HCT116 (cell line): Measurements from ENCODE around the gene EFCAB7. TPM values are rescaled to one million over a fixed set of nuclear protein-coding genes. Genes with fewer than 3 reads are reported as not detected.
"Not testable (repeated sequence)": the region's sequence is repeated elsewhere in the genome, so short reads cannot be mapped to it uniquely, and the experiment has no call there.

Source experiments
- ATAC-seq: fragments of 200-7000 bp; cut with Tn5 transposase; 2 replicates; pipeline ENCODE4 v1.9.1; 2020; ENCODE audit warnings: mild to moderate bottlenecking, moderate library complexity
- BruUV-seq: library from RNA; stranded (reverse); fragments of 400-500 nt; replicated peaks from 2 replicates; lab custom pipeline; 2021; lab: Mats Ljungman, UMichigan
- CTCF ChIA-PET: fragments of 300-600 bp; sonication (Branson Sonifier 250); formaldehyde crosslinking; loops from one replicate; lab custom pipeline; 2021; ENCODE audit warnings: antibody characterized with exemption; lab: Charles Lee
- POLR2A ChIA-PET: fragments of 300-600, 350-600 bp; sonication (Branson Sonifier 250); formaldehyde crosslinking; loops from one replicate; lab custom pipeline; 2021; ENCODE audit warnings: antibody characterized with exemption; lab: Charles Lee
- RAD21 ChIA-PET, 2 experiments: fragments of 300-600 bp; sonication (Branson Sonifier 250); formaldehyde crosslinking; loops; one replicate each; lab custom pipeline; 2023; ENCODE audit warnings: low total read pairs in 2 of 2; ENCODE audit not compliant: uncharacterized antibody in 2 of 2, unreplicated experiment in 2 of 2, low non-redundant PET in 1 of 2; lab: Charles Lee
- DNase-seq: peaks from one replicate; pipeline ENCODE4 v3.0.0-alpha.2; 2010; ENCODE audit warnings: low read depth, low spot score
- H2AFZ ChIP-seq: fragments of 200-600 bp; shearing (Covaris generic), sonication (generic); 2 replicates; pipeline ENCODE4 v1.6.1; 2017; ENCODE audit warnings: low read depth, mixed run types, mixed read lengths, antibody characterized with exemption, low read length; ENCODE audit not compliant: poor library complexity, severe bottlenecking
- H3K27ac ChIP-seq: 2 replicates; pipeline ENCODE4 v1.5.1; 2012; ENCODE audit warnings: low read depth, low read length
- H3K27me3 ChIP-seq: fragments of 200-600 bp; sonication (generic); 2 replicates; pipeline ENCODE4 v1.6.1; 2016; ENCODE audit warnings: mixed run types, low read length, mixed read lengths; ENCODE audit not compliant: insufficient read depth
- H3K36me3 ChIP-seq, 2 experiments: fragments of 200-500 bp in 1 of 2; fragments of 200-600 bp in 1 of 2; sonication (Bioruptor generic) in 1 of 2; sonication (generic) in 1 of 2; 2 replicates each; pipeline versions ENCODE4 v1.5.1 to v1.6.1; 2014 to 2016; ENCODE audit warnings: low read length in 2 of 2, inconsistent platforms in 1 of 2, mixed read lengths in 1 of 2, mixed run types in 1 of 2; ENCODE audit not compliant: insufficient read depth in 2 of 2, control insufficient read depth in 1 of 2
- H3K4me1 ChIP-seq, 2 experiments: fragments of 200-600 bp in 1 of 2; sonication (generic) in 1 of 2; 2 replicates each; pipeline versions ENCODE4 v1.5.1 to v1.6.1; 2012 to 2017; ENCODE audit warnings: low read length in 2 of 2, inconsistent platforms in 1 of 2, mild to moderate bottlenecking in 1 of 2, mixed read lengths in 1 of 2, mixed run types in 1 of 2, moderate library complexity in 1 of 2; ENCODE audit not compliant: insufficient read depth in 2 of 2, control insufficient read depth in 1 of 2
- H3K4me2 ChIP-seq: fragments of 200-600 bp; sonication (generic); 2 replicates; pipeline ENCODE4 v1.6.1; 2017; ENCODE audit warnings: mixed run types, low read length, mixed read lengths
- H3K4me3 ChIP-seq, 2 experiments: fragments of 200-600 bp in 1 of 2; sonication (generic) in 1 of 2; replicated peaks in 1 of 2; 2 replicates each; pipeline ENCODE4 v1.5.1; 2011 to 2016; ENCODE audit warnings: low read length in 2 of 2, control low read depth in 1 of 2, low read depth in 1 of 2, mild to moderate bottlenecking in 1 of 2, mixed read lengths in 1 of 2, mixed run types in 1 of 2
- H3K79me2 ChIP-seq: fragments of 200-600 bp; sonication (generic); 2 replicates; pipeline ENCODE4 v1.6.1; 2017; ENCODE audit warnings: mild to moderate bottlenecking, mixed run types, low read length, moderate library complexity, mixed read lengths; ENCODE audit not compliant: insufficient read depth
- H3K9ac ChIP-seq: fragments of 200-600 bp; sonication (generic); 2 replicates; pipeline ENCODE4 v1.6.1; 2016; ENCODE audit warnings: low read length, mixed read lengths
- H3K9me2 ChIP-seq: fragments of 200-600 bp; sonication (generic), shearing (Covaris generic); 2 replicates; pipeline ENCODE4 v1.6.1; 2017; ENCODE audit warnings: mixed run types, mild to moderate bottlenecking, moderate library complexity; ENCODE audit not compliant: insufficient read depth
- H3K9me3 ChIP-seq, 2 experiments: fragments of 200-500 bp in 1 of 2; fragments of 200-600 bp in 1 of 2; sonication (Bioruptor generic) in 1 of 2; sonication (generic) in 1 of 2; 2 replicates each; pipeline ENCODE4 v1.6.1; 2014 to 2017; ENCODE audit warnings: low read length in 2 of 2, mixed read lengths in 2 of 2, inconsistent platforms in 1 of 2, low read depth in 1 of 2, mild to moderate bottlenecking in 1 of 2, mixed run types in 1 of 2, moderate library complexity in 1 of 2; ENCODE audit not compliant: control insufficient read depth in 1 of 2, insufficient read depth in 1 of 2
- H4K20me1 ChIP-seq: fragments of 200-600 bp; sonication (generic), shearing (Covaris generic); 2 replicates; pipeline ENCODE4 v1.6.1; 2017; ENCODE audit warnings: mixed run types, mild to moderate bottlenecking, moderate library complexity; ENCODE audit not compliant: insufficient read depth
- CBX3 ChIP-seq: IDR thresholded peaks from 2 replicates; pipeline ENCODE4 v1.6.1; 2012; ENCODE audit warnings: low read depth
- EGR1 ChIP-seq: IDR thresholded peaks from 2 replicates; pipeline ENCODE4 v1.6.1; 2012; ENCODE audit warnings: low read depth
- ELF1 ChIP-seq: IDR thresholded peaks from 2 replicates; pipeline ENCODE4 v1.6.1; 2012; ENCODE audit warnings: low read depth, borderline replicate concordance
- EZH2 ChIP-seq: fragments of 200-600 bp; sonication (generic); IDR thresholded peaks from 2 replicates; pipeline ENCODE4 v1.6.1; 2017; ENCODE audit warnings: antibody characterized with exemption, mixed run types
- POLR2A ChIP-seq: IDR thresholded peaks from 2 replicates; pipeline ENCODE4 v1.7.0; 2011; ENCODE audit warnings: borderline replicate concordance; ENCODE audit not compliant: insufficient read depth, insufficient read length; ENCODE audit errors: extremely low read depth
- RAD21 ChIP-seq: IDR thresholded peaks from 2 replicates; pipeline ENCODE4 v1.6.1; 2012; ENCODE audit warnings: low read depth, mild to moderate bottlenecking
- SIN3A ChIP-seq: IDR thresholded peaks from 2 replicates; pipeline ENCODE4 v1.6.1; 2012; ENCODE audit warnings: low read depth
- SP1 ChIP-seq: IDR thresholded peaks from 2 replicates; pipeline ENCODE4 v1.6.1; 2012; ENCODE audit warnings: low read depth
- SRF ChIP-seq: IDR thresholded peaks from 2 replicates; pipeline ENCODE4 v1.6.1; 2012; ENCODE audit warnings: low read depth
- TCF7L2 ChIP-seq: IDR thresholded peaks from 2 replicates; pipeline ENCODE4 v1.7.0; 2011; ENCODE audit warnings: borderline replicate concordance, inconsistent platforms; ENCODE audit not compliant: insufficient read depth, insufficient read length; ENCODE audit errors: extremely low read depth
- YY1 ChIP-seq: IDR thresholded peaks from 2 replicates; pipeline ENCODE4 v1.6.1; 2011; ENCODE audit warnings: low read length, low read depth, moderate library complexity, mild to moderate bottlenecking; ENCODE audit not compliant: insufficient replicate concordance; ENCODE audit errors: extremely low read depth
- ZFX ChIP-seq: fragments of 450-650 bp; IDR thresholded peaks from 2 replicates; pipeline ENCODE4 v1.6.1; 2017
- ZNF274 ChIP-seq: fragments of 200-500 bp; sonication (Bioruptor generic); IDR thresholded peaks from 2 replicates; pipeline ENCODE4 v1.6.1; 2014; ENCODE audit warnings: mild to moderate bottlenecking, low read depth, low read length, inconsistent platforms
- intact Hi-C: fragments of 100-400 bp; cut with micrococcal nuclease; formaldehyde crosslinking; loops from 2 replicates; pipeline ENCODE4 v1.10.0; 2022
- total RNA-seq: library from RNA; stranded (reverse); gene quantifications from one replicate; pipeline ENCODE4 v1.2.1, GENCODE V29; 2021; ENCODE audit not compliant: unreplicated experiment
- TF ChIP-seq, protein P1 (sequence below), 3 experiments: fragments of 200-600 bp in 1 of 3; sonication (generic) in 1 of 3; IDR thresholded peaks in 2 of 3; conservative IDR thresholded peaks in 1 of 3; 2 replicates each; pipeline ENCODE4 v1.5.1; 2012 to 2017; ENCODE audit warnings: low read depth in 2 of 3, low read length in 2 of 3, antibody characterized with exemption in 1 of 3, borderline replicate concordance in 1 of 3, control low read depth in 1 of 3, mild to moderate bottlenecking in 1 of 3, mixed read lengths in 1 of 3, mixed run types in 1 of 3, moderate library complexity in 1 of 3; ENCODE audit not compliant: insufficient read depth in 1 of 3

EFCAB7 gene
- total RNA-seq, 1 experiment from 2014 or later, result 6.0 TPM

DNA sequence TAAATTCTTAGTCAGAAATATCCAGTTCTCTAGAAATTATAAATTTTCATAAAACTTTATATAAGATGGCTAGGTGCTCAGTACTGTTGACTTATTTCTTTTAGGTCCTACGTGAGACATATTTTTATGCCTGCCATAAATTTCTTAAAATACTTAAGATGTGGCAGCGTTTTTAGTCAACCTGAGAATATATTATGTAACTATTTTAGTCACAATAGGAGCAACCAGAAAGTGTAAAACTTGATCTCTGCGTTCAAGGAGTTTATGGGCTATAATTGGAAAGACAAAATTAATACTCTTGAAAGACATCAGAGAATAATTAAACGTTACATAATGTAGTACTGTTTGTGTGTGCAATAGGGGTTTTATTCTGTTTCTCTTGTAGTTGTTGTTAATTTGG lies 45.7 kb downstream of the EFCAB7 start:
- intact Hi-C loops, result no loop called here
- ATAC-seq (no peak), DNase-seq (no peak)
- Histone ChIP-seq H3K4me3 (no peak overlapping the region), H3K27ac (no peak overlapping the region), H4K20me1 (no peaks in the 10 kb centered on the region), H3K4me1 (no peaks in the 10 kb centered on the region), H2AFZ (no peak overlapping the region), H3K27me3 (no peaks in the 10 kb centered on the region), H3K4me2 (no peak overlapping the region), H3K9me2 (no peaks in the 10 kb centered on the region), H3K79me2 (no peaks in the 10 kb centered on the region), H3K9me3 (no peaks in the 10 kb centered on the region), H3K36me3 (no peaks in the 10 kb centered on the region), H3K9ac (no peak overlapping the region)
- TF ChIP-seq EZH2, result no peak
- TF ChIP-seq RAD21, result no peak
- no peak for TF ChIP-seq TCF7L2
- TF ChIP-seq EGR1, result no peak
- ChIA-PET POLR2A (no interaction called here), CTCF (no interaction called here), RAD21 (no interaction called here)
- BruUV-seq, result no TSS peak

DNA sequence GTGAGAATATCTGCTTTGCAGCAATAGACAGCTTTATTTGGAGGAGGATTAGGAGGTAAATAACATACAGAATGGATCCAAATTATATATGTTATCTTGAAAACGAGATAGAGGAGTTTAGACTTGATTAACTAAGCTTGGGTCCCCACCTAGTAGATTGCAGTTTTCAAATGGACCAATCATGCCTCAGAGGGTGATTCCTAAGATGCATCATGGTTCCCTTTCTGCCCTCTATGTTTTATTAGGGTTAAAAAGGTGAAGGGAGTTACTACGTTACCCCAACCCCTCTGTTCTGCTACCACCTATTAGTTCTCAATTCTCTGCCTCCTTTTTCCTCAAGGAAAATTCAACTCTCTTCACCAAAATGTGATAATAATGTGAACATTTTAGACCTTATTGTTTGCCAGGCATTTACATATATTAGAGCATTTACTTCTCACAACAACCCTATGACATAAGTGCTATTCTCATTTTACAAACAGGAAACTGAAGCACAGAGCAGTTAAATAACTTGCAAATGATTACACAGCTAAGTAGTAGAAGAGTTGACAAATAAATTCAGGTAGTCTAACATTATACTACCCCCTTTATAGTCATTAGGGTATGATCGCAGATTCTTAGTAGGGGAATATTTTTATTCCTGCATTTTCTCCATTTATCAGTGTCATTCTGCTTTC lies 46.5 kb downstream of the EFCAB7 start:
- ATAC-seq, result no peak
- no peak for DNase-seq
- ChIA-PET RAD21 (no interaction called here), POLR2A (no interaction called here), CTCF (interaction anchor here (1.5 kb wide), 1 partner anchor 12 kb away, joined by 3 read pairs; no protein-coding TSS in a partner anchor)
- H3K9me2 ChIP-seq, result no peaks in the 10 kb centered on the region
- intact Hi-C loops, result no loop called here
- H4K20me1 ChIP-seq, result no peaks in the 10 kb centered on the region
- H3K79me2 ChIP-seq, result no peaks in the 10 kb centered on the region
- no peak overlapping the region for H3K4me3 ChIP-seq
- H3K27ac ChIP-seq, result no peak overlapping the region
- no peak overlapping the region for H2AFZ ChIP-seq
- H3K27me3 ChIP-seq, result no peaks in the 10 kb centered on the region
- no peaks in the 10 kb centered on the region for H3K4me1 ChIP-seq
- TF ChIP-seq YY1, result no peak
- TF ChIP-seq ELF1, result no peak
- no peak for TF ChIP-seq ZNF274
- TF ChIP-seq SRF, result no peak
- TF ChIP-seq, protein P1, sequence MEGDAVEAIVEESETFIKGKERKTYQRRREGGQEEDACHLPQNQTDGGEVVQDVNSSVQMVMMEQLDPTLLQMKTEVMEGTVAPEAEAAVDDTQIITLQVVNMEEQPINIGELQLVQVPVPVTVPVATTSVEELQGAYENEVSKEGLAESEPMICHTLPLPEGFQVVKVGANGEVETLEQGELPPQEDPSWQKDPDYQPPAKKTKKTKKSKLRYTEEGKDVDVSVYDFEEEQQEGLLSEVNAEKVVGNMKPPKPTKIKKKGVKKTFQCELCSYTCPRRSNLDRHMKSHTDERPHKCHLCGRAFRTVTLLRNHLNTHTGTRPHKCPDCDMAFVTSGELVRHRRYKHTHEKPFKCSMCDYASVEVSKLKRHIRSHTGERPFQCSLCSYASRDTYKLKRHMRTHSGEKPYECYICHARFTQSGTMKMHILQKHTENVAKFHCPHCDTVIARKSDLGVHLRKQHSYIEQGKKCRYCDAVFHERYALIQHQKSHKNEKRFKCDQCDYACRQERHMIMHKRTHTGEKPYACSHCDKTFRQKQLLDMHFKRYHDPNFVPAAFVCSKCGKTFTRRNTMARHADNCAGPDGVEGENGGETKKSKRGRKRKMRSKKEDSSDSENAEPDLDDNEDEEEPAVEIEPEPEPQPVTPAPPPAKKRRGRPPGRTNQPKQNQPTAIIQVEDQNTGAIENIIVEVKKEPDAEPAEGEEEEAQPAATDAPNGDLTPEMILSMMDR (IDR thresholded peaks at IDR 0.05 in 2 of 3, conservative IDR thresholded peaks at IDR 0.05 in 1 of 3; ENCODE audit: borderline replicate concordance in 1 of 3, insufficient read depth in 1 of 3, low read depth in 2 of 3, low read length in 2 of 3), result no peak
- TF ChIP-seq CBX3, result no peak
- TF ChIP-seq POLR2A, result no peak
- no peak for TF ChIP-seq EGR1
- no peak for TF ChIP-seq SP1
- no peak for TF ChIP-seq EZH2
- no peak for TF ChIP-seq ZFX
- TF ChIP-seq SIN3A, result no peak
- no peak overlapping the region for H3K4me2 ChIP-seq
- no peak overlapping the region for H3K9ac ChIP-seq
- H3K9me3 ChIP-seq, result no peaks in the 10 kb centered on the region
- no peaks in the 10 kb centered on the region for H3K36me3 ChIP-seq
- no TSS peak for BruUV-seq

DNA sequence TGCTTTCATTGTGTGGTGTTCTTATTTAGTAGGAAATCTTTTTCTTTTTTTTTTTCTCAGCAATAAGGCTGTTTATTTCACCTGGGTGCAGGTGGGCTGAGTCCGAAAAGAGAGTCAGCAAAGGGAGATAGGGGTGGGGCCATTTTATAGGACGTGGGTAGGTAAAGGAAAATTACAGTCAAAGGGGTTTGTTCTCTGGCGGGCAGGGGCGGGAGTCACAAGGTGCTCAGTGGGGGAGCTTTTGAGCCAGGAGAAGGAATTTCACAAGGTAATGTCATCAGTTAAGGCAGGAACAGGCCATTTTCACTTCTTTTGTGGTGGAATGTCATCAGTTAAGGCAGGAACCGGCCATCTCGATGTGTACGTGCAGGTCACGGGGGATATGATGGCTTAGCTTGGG lies 49.4 kb downstream of the EFCAB7 start:
- H3K4me1 ChIP-seq, H3K9me3 ChIP-seq, H3K27ac ChIP-seq, H2AFZ ChIP-seq, H3K79me2 ChIP-seq, H3K9me2 ChIP-seq, DNase-seq, H4K20me1 ChIP-seq, H3K27me3 ChIP-seq, intact Hi-C loops, H3K4me2 ChIP-seq, ATAC-seq, H3K9ac ChIP-seq, H3K36me3 ChIP-seq, BruUV-seq, H3K4me3 ChIP-seq, RAD21 ChIA-PET, POLR2A ChIA-PET: not testable (repeated sequence)
- CTCF ChIA-PET, result interaction anchor here (1.4 kb wide), 1 partner anchor 15 kb away, joined by 3 read pairs; no protein-coding TSS in a partner anchor
